ENCODE results near the gene ARHGAP22. TPM values are rescaled to one million over a fixed set of nuclear protein-coding genes. Genes with fewer than 3 reads are reported as not detected.

ARHGAP22 gene
- total and polyA plus RNA-seq, 5 donors = 1.4 to 6.5 (median 5.1) TPM

GRCh38 chr10:48454302-48455054 lies 150.4 kb downstream of the ARHGAP22 start:
- Histone ChIP-seq H3K27ac (ENCODE audit: low read length) (no peak overlapping the region), H3K9me3 (ENCODE audit: control insufficient read depth, low read length) (no peaks in the 10 kb centered on the region), H3K27me3 (ENCODE audit: control insufficient read depth, insufficient read depth) (no peaks in the 10 kb centered on the region), H3K4me3 (ENCODE audit: low read length) (no peak overlapping the region), H3K4me1 (ENCODE audit: control insufficient read depth, insufficient read depth, low read length) (peaks cover 6% of the 10 kb centered on the region)
- DNase-seq = peak in 1 of 3 donors; percentile 41
- intact Hi-C loops (cut with DNase I) = no loop called here
- 66% methylated on average over 12 of the region's 12 CpGs for WGBS
- no peak for ATAC-seq

GRCh38 chr10:48453451-48454301 lies 151.2 kb downstream of the ARHGAP22 start:
- intact Hi-C loops (cut with DNase I) = no loop called here
- peaks cover 6% of the 10 kb centered on the region for H3K4me1 ChIP-seq (ENCODE audit: control insufficient read depth, insufficient read depth, low read length)
- H3K9me3 ChIP-seq (ENCODE audit: control insufficient read depth, low read length) = no peaks in the 10 kb centered on the region
- 87% methylated on average over 19 of the region's 19 CpGs for WGBS
- no peak overlapping the region for H3K27ac ChIP-seq (ENCODE audit: low read length)
- ATAC-seq (no peak), DNase-seq (peak in 1 of 3 donors; percentile 20)
- no peak overlapping the region for H3K4me3 ChIP-seq (ENCODE audit: low read length)
- H3K27me3 ChIP-seq (ENCODE audit: control insufficient read depth, insufficient read depth) = no peaks in the 10 kb centered on the region

GRCh38 chr10:48452879-48453412 lies 151.9 kb downstream of the ARHGAP22 start:
- H3K4me1 ChIP-seq (ENCODE audit: control insufficient read depth, insufficient read depth, low read length) = peaks cover 6% of the 10 kb centered on the region
- intact Hi-C loops (cut with DNase I) = no loop called here
- no peak overlapping the region for H3K27ac ChIP-seq (ENCODE audit: low read length)
- no peaks in the 10 kb centered on the region for H3K9me3 ChIP-seq (ENCODE audit: control insufficient read depth, low read length)
- no peaks in the 10 kb centered on the region for H3K27me3 ChIP-seq (ENCODE audit: control insufficient read depth, insufficient read depth)
- ATAC-seq (no peak), DNase-seq (peak in 1 of 3 donors; percentile 26)
- 91% methylated on average over 6 of the region's 6 CpGs for WGBS
- H3K4me3 ChIP-seq (ENCODE audit: low read length) = no peak overlapping the region

- DNase-seq (peak in 1 of 3 donors; percentile 8), ATAC-seq (no peak)
- intact Hi-C loops (cut with DNase I) = no loop called here
- H3K27ac ChIP-seq (ENCODE audit: low read length) = no peak overlapping the region
- no peak overlapping the region for H3K4me3 ChIP-seq (ENCODE audit: low read length)
- WGBS = 81% methylated on average over 15 of the region's 15 CpGs
- H3K27me3 ChIP-seq (ENCODE audit: control insufficient read depth, insufficient read depth) = no peaks in the 10 kb centered on the region
- H3K4me1 ChIP-seq (ENCODE audit: control insufficient read depth, insufficient read depth, low read length) = peaks cover 6% of the 10 kb centered on the region
- no peaks in the 10 kb centered on the region for H3K9me3 ChIP-seq (ENCODE audit: control insufficient read depth, low read length)
Measured at GRCh38 chr10:48451969-48452878, 152.6 kb downstream of the ARHGAP22 start.

- 93% methylated on average over 43 of the region's 43 CpGs for WGBS
- intact Hi-C loops (cut with DNase I) = no loop called here
- no peak overlapping the region for H3K4me3 ChIP-seq (ENCODE audit: low read length)
- ATAC-seq (no peak), DNase-seq (peak in 1 of 3 donors; percentile 52)
- H3K4me1 ChIP-seq (ENCODE audit: control insufficient read depth, insufficient read depth, low read length) = no peaks in the 10 kb centered on the region
- H3K27ac ChIP-seq (ENCODE audit: low read length) = no peak overlapping the region
- no peaks in the 10 kb centered on the region for H3K27me3 ChIP-seq (ENCODE audit: control insufficient read depth, insufficient read depth)
- no peaks in the 10 kb centered on the region for H3K9me3 ChIP-seq (ENCODE audit: control insufficient read depth, low read length)
Measured at GRCh38 chr10:48450741-48451466, 154.0 kb downstream of the ARHGAP22 start.

GRCh38 chr10:48450233-48450740 lies 154.6 kb downstream of the ARHGAP22 start:
- ATAC-seq (no peak), DNase-seq (peak in 2 of 3 donors; percentile 53 to 58)
- Histone ChIP-seq H3K27ac (ENCODE audit: low read length) (no peak overlapping the region), H3K4me3 (ENCODE audit: low read length) (no peak overlapping the region), H3K4me1 (ENCODE audit: control insufficient read depth, insufficient read depth, low read length) (no peaks in the 10 kb centered on the region), H3K9me3 (ENCODE audit: control insufficient read depth, low read length) (no peaks in the 10 kb centered on the region), H3K27me3 (ENCODE audit: control insufficient read depth, insufficient read depth) (no peaks in the 10 kb centered on the region)
- WGBS = 96% methylated on average over 49 of the region's 49 CpGs
- intact Hi-C loops (cut with DNase I) = no loop called here

- ATAC-seq (peak; percentile 18 to 38), DNase-seq (peak in 2 of 3 donors; percentile 69 to 72)
- intact Hi-C loops (cut with DNase I) = no loop called here
Measured at GRCh38 chr10:48449501-48450232, 155.2 kb downstream of the ARHGAP22 start.

GRCh38 chr10:48448796-48449195 lies 156.1 kb downstream of the ARHGAP22 start:
- H3K4me1 ChIP-seq (ENCODE audit: control insufficient read depth, insufficient read depth, low read length) = no peaks in the 10 kb centered on the region
- H3K27me3 ChIP-seq (ENCODE audit: control insufficient read depth, insufficient read depth) = no peaks in the 10 kb centered on the region
- intact Hi-C loops (cut with DNase I) = no loop called here
- 90% methylated on average over 4 of the region's 4 CpGs for WGBS
- ATAC-seq (no peak), DNase-seq (peak in 1 of 3 donors; percentile 34)
- no peaks in the 10 kb centered on the region for H3K9me3 ChIP-seq (ENCODE audit: control insufficient read depth, low read length)
- no peak overlapping the region for H3K27ac ChIP-seq (ENCODE audit: low read length)
- no peak overlapping the region for H3K4me3 ChIP-seq (ENCODE audit: low read length)

More at GRCh38 chr10:48449501-48450232, 155.2 kb downstream of the ARHGAP22 start:
- WGBS = 86% methylated on average over 19 of the region's 19 CpGs
- Histone ChIP-seq H3K9me3 (ENCODE audit: control insufficient read depth, low read length) (no peaks in the 10 kb centered on the region), H3K4me1 (ENCODE audit: control insufficient read depth, insufficient read depth, low read length) (no peaks in the 10 kb centered on the region), H3K27ac (ENCODE audit: low read length) (no peak overlapping the region), H3K27me3 (ENCODE audit: control insufficient read depth, insufficient read depth) (no peaks in the 10 kb centered on the region), H3K4me3 (ENCODE audit: low read length) (no peak overlapping the region)

- DNase-seq (peak in 2 of 3 donors; percentile 9 to 28), ATAC-seq (no peak)
- Histone ChIP-seq H3K4me3 (ENCODE audit: low read length) (no peak overlapping the region), H3K9me3 (ENCODE audit: control insufficient read depth, low read length) (no peaks in the 10 kb centered on the region), H3K27me3 (ENCODE audit: control insufficient read depth, insufficient read depth) (no peaks in the 10 kb centered on the region), H3K27ac (ENCODE audit: low read length) (no peak overlapping the region), H3K4me1 (ENCODE audit: control insufficient read depth, insufficient read depth, low read length) (no peaks in the 10 kb centered on the region)
- intact Hi-C loops (cut with DNase I) = no loop called here
- 92% methylated on average over 11 of the region's 11 CpGs for WGBS
Measured at GRCh38 chr10:48447356-48448215, 157.3 kb downstream of the ARHGAP22 start.
